Measurements from ENCODE around the gene FSTL1. TPM values are rescaled to one million over a fixed set of nuclear protein-coding genes. Genes with fewer than 3 reads are reported as not detected.
A peak's percentile ranks its signal among the peaks of the same experiment; 100 is the strongest.

Gene FSTL1
- total and polyA plus RNA-seq, 8 donors = 14.2 to 946 (median 97.7) TPM

GRCh38 chr3:120349855-120350125, 101.0 kb downstream of the FSTL1 start:
- Histone ChIP-seq H3K9me3 (no peaks in the 10 kb centered on the region), H3K4me1 (peaks cover 7 to 49% (median 36%) of the 10 kb centered on the region in 4 donors), H3K4me3 (peak overlapping the region; percentile 65 to 94 (median 75)), H3K27me3 (no peaks in the 10 kb centered on the region), H3K27ac (peak overlapping the region; percentile 85 to 96 (median 92)), H3K36me3 (peaks cover 0 to 5% (median 0%) of the 10 kb centered on the region in 4 donors)
- DNase-seq = no peak
- intact Hi-C loops (cut with DNase I; ENCODE audit: low total_unique reads) = no loop called here
- TF ChIP-seq EP300 (IDR thresholded peaks at IDR 0.05) = no peak
- 5 to 7% (median 6%) methylated on average over 6 of the region's 6 CpGs for WGBS, 5 donors

- Histone ChIP-seq H3K9me3 (no peaks in the 10 kb centered on the region), H3K36me3 (peaks cover 0 to 5% (median 0%) of the 10 kb centered on the region in 4 donors), H3K27me3 (no peaks in the 10 kb centered on the region), H3K4me1 (peaks cover 7 to 54% (median 38%) of the 10 kb centered on the region in 4 donors), H3K4me3 (peak within 1 kb of the TSS; percentile 65 to 94 (median 75)), H3K27ac (peak within 1 kb of the TSS; percentile 85 to 96 (median 92))
- WGBS, 5 donors = 0 to 2% (median 1%) methylated on average over 29 to 95 of the region's 95 CpGs
- peak in 1 of 4 donors; percentile 64 for TF ChIP-seq POLR2A (IDR thresholded peaks at IDR 0.05)
- TF ChIP-seq POLR2AphosphoS5 (IDR thresholded peaks at IDR 0.05) = peak; percentile 90 to 96 (median 96)
- TF ChIP-seq EP300 (IDR thresholded peaks at IDR 0.05) = no peak
- TF ChIP-seq CTCF (IDR thresholded peaks at IDR 0.05) = peak in 2 of 7 experiments; percentile 3 to 31
- intact Hi-C loops (cut with DNase I; ENCODE audit: low total_unique reads) = no loop called here
- peak; percentile 93 to 98 for DNase-seq
These were observed 101.6 kb downstream of the FSTL1 start, which contains the start of gene LRRC58 for GRCh38 chr3:120348991-120349854. LRRC58 (minus strand) TSS chr3:120349354; CDS start chr3:120349243, 111 bp downstream.

- intact Hi-C loops (cut with DNase I; ENCODE audit: low total_unique reads) = no loop called here
- Histone ChIP-seq H3K9me3 (no peaks in the 10 kb centered on the region), H3K27ac (peak overlapping the region; percentile 85 to 96 (median 92)), H3K4me3 (peak overlapping the region; percentile 65 to 94 (median 75)), H3K36me3 (peaks cover 0 to 5% (median 0%) of the 10 kb centered on the region in 4 donors), H3K27me3 (no peaks in the 10 kb centered on the region), H3K4me1 (peaks cover 7 to 60% (median 38%) of the 10 kb centered on the region in 4 donors)
- peak in 1 of 2 donors; percentile 41 for DNase-seq
- TF ChIP-seq EP300 (IDR thresholded peaks at IDR 0.05) = no peak
- 1 to 3% (median 1%) methylated on average over 27 to 41 of the region's 41 CpGs for WGBS, 5 donors
These were observed 102.5 kb downstream of the FSTL1 start for GRCh38 chr3:120348065-120348990.

GRCh38 chr3:120344349-120344748, 106.4 kb downstream of the FSTL1 start:
- peaks cover 7 to 53% (median 37%) of the 10 kb centered on the region in 4 donors for H3K4me1 ChIP-seq
- intact Hi-C loops (cut with DNase I; ENCODE audit: low total_unique reads) = no loop called here
- H3K27me3 ChIP-seq = no peaks in the 10 kb centered on the region
- TF ChIP-seq EP300 (IDR thresholded peaks at IDR 0.05) (no peak), CTCF (IDR thresholded peaks at IDR 0.05) (no peak), POLR2A (IDR thresholded peaks at IDR 0.05) (no peak), POLR2AphosphoS5 (IDR thresholded peaks at IDR 0.05) (no peak)
- H3K36me3 ChIP-seq = peaks cover 0 to 16% (median 8%) of the 10 kb centered on the region in 4 donors
- H3K9me3 ChIP-seq = peaks cover 0 to 7% (median 3%) of the 10 kb centered on the region in 4 donors
- 38 to 56% (median 47%) methylated on average over 1 of the region's 1 CpG for WGBS, 5 donors
- no peak for DNase-seq
- H3K27ac ChIP-seq = no peak overlapping the region
- no peak overlapping the region for H3K4me3 ChIP-seq

Other genes with a start within 250 kb of the FSTL1 start
- gene GPR156, start 165.8 kb downstream of the FSTL1 start, total RNA-seq = under 1 TPM in 2 of 5 donors, not detected in 3; 0.37 to 0.89 TPM
- under 1 TPM in 1 of 3 donors, not detected in 2; 0.13 TPM for gene GPR156, start 165.8 kb downstream of the FSTL1 start, polyA plus RNA-seq
- 10 to 100 TPM; 12.8 to 40.4 (median 17.4) TPM for gene LRRC58, start 101.6 kb downstream of the FSTL1 start, total RNA-seq
- gene LRRC58, start 101.6 kb downstream of the FSTL1 start, polyA plus RNA-seq = 1 to 10 TPM; 4.6 to 5.3 (median 5.3) TPM
- gene NDUFB4, start 145.3 kb upstream of the FSTL1 start, total RNA-seq = 100 to 1,000 TPM in 1 of 5 donors, 10 to 100 TPM in 4; 18.7 to 128 (median 89.8) TPM
- 100 to 1,000 TPM; 190 to 343 (median 303) TPM for gene NDUFB4, start 145.3 kb upstream of the FSTL1 start, polyA plus RNA-seq
- gene HGD, start 231.2 kb upstream of the FSTL1 start, total RNA-seq = 10 to 100 TPM; 12.2 to 66.5 (median 43.7) TPM
- 10 to 100 TPM in 2 of 3 donors, 1 to 10 TPM in 1; 6.3 to 12.8 (median 10.8) TPM for gene HGD, start 231.2 kb upstream of the FSTL1 start, polyA plus RNA-seq